ENCODE measurements around the gene DEXI. TPM values are rescaled to one million over a fixed set of nuclear protein-coding genes. Genes with fewer than 3 reads are reported as not detected.
"Not testable (repeated sequence)": the region's sequence is repeated elsewhere in the genome, so short reads cannot be mapped to it uniquely, and the experiment has no call there.

Gene DEXI
- total RNA-seq, 2 donors from 2014 or later = 29.8 to 51.1 TPM

- intact Hi-C loops (cut with DNase I) = no loop called here
- peaks cover 12% of the 10 kb centered on the region for H3K4me1 ChIP-seq
- H3K36me3 ChIP-seq (replicated peaks in 1 of 2; ENCODE audit: insufficient read depth in 1 of 2, low read depth in 2 of 2) = peaks cover 0 to 3% of the 10 kb centered on the region in 2 donors
- peak in 3 of 4 donors; percentile 38 to 68 (median 50) for DNase-seq
- ATAC-seq = peak; percentile 59
- H3K4me3 ChIP-seq = no peak overlapping the region
- H3K27me3 ChIP-seq = no peaks in the 10 kb centered on the region
- 64 to 70% methylated on average over 3 of the region's 3 CpGs for WGBS, 2 donors
- H3K9me3 ChIP-seq = no peaks in the 10 kb centered on the region
- TF ChIP-seq CTCF (IDR thresholded peaks at IDR 0.05) = peak; percentile 69 to 82 (median 70)
- TF ChIP-seq POLR2A (IDR thresholded peaks at IDR 0.05) = no peak
- no peak overlapping the region for H3K27ac ChIP-seq
Measured at GRCh38 chr16:10971560-10971961, 29.3 kb upstream of the DEXI start.

- Histone ChIP-seq H3K4me3 (no peak overlapping the region), H3K27me3 (no peaks in the 10 kb centered on the region), H3K27ac (no peak overlapping the region), H3K36me3 (replicated peaks in 1 of 2; ENCODE audit: insufficient read depth in 1 of 2, low read depth in 2 of 2) (peaks cover 0 to 3% of the 10 kb centered on the region in 2 donors), H3K9me3 (no peaks in the 10 kb centered on the region), H3K4me1 (peaks cover 12% of the 10 kb centered on the region)
- TF ChIP-seq CTCF (IDR thresholded peaks at IDR 0.05) = no peak
- TF ChIP-seq POLR2A (IDR thresholded peaks at IDR 0.05) = no peak
- intact Hi-C loops (cut with DNase I) = no loop called here
- 76 to 96% methylated on average over 2 of the region's 2 CpGs for WGBS, 2 donors
- ATAC-seq (no peak), DNase-seq (no peak)
Measured at GRCh38 chr16:10970065-10970464, 27.8 kb upstream of the DEXI start.

GRCh38 chr16:10969615-10970014 is 27.3 kb upstream of the DEXI start:
- Histone ChIP-seq H3K4me3 (no peak overlapping the region), H3K36me3 (replicated peaks in 1 of 2; ENCODE audit: insufficient read depth in 1 of 2, low read depth in 2 of 2) (peaks cover 0 to 3% of the 10 kb centered on the region in 2 donors), H3K9me3 (no peaks in the 10 kb centered on the region), H3K27me3 (no peaks in the 10 kb centered on the region), H3K4me1 (peaks cover 12% of the 10 kb centered on the region), H3K27ac (no peak overlapping the region)
- TF ChIP-seq CTCF (IDR thresholded peaks at IDR 0.05) (no peak), POLR2A (IDR thresholded peaks at IDR 0.05) (no peak)
- WGBS, 2 donors = 18 to 29% methylated on average over 1 of the region's 1 CpG
- intact Hi-C loops (cut with DNase I) = loop anchor here (5.0 to 10.0 kb wide), 2 partner anchors 295 to 388 kb away; partner anchors contain the start of gene TNP2
- DNase-seq (no peak), ATAC-seq (no peak)

- ATAC-seq = no peak
- Histone ChIP-seq H3K9me3 (no peaks in the 10 kb centered on the region), H3K27ac (peak overlapping the region in 3 of 4 donors; percentile 24 to 44 (median 34)), H3K27me3 (no peaks in the 10 kb centered on the region), H3K4me1 (peaks cover 16% of the 10 kb centered on the region), H3K36me3 (replicated peaks in 1 of 2; ENCODE audit: insufficient read depth in 1 of 2, low read depth in 2 of 2) (peaks cover 0 to 3% of the 10 kb centered on the region in 2 donors), H3K4me3 (no peak overlapping the region)
- intact Hi-C loops (cut with DNase I) = loop anchor here (5.0 to 10.0 kb wide), 2 partner anchors 296 to 389 kb away; partner anchors contain the start of gene TNP2
- WGBS, 2 donors = 65 to 94% methylated on average over 3 of the region's 3 CpGs
- DNase-seq = no peak
- TF ChIP-seq CTCF (IDR thresholded peaks at IDR 0.05) (no peak), POLR2A (IDR thresholded peaks at IDR 0.05) (no peak)
Measured at GRCh38 chr16:10968498-10968897, 26.2 kb upstream of the DEXI start.

GRCh38 chr16:10967986-10968385 is 25.7 kb upstream of the DEXI start:
- peak; percentile 49 to 79 (median 70) for DNase-seq
- 36 to 50% methylated on average over 4 to 5 of the region's 5 CpGs for WGBS, 2 donors
- intact Hi-C loops (cut with DNase I) = loop anchor here (5.0 to 10.0 kb wide), 2 partner anchors 297 to 389 kb away; partner anchors contain the start of gene TNP2
- Histone ChIP-seq H3K4me3 (no peak overlapping the region), H3K36me3 (replicated peaks in 1 of 2; ENCODE audit: insufficient read depth in 1 of 2, low read depth in 2 of 2) (peaks cover 0 to 6% of the 10 kb centered on the region in 2 donors), H3K9me3 (no peaks in the 10 kb centered on the region), H3K27ac (peak overlapping the region in 3 of 4 donors; percentile 24 to 44 (median 34)), H3K4me1 (peaks cover 16% of the 10 kb centered on the region), H3K27me3 (no peaks in the 10 kb centered on the region)
- ATAC-seq = peak; percentile 46
- TF ChIP-seq CTCF (IDR thresholded peaks at IDR 0.05) = no peak
- no peak for TF ChIP-seq POLR2A (IDR thresholded peaks at IDR 0.05)

GRCh38 chr16:10966559-10966958 is 24.3 kb upstream of the DEXI start:
- not testable (repeated sequence) for H3K27me3 ChIP-seq; H3K36me3 ChIP-seq (replicated peaks in 1 of 2; ENCODE audit: insufficient read depth in 1 of 2, low read depth in 2 of 2); H3K27ac ChIP-seq; H3K4me3 ChIP-seq; H3K9me3 ChIP-seq; ATAC-seq; DNase-seq
- 53 to 67% methylated on average over 4 of the region's 4 CpGs for WGBS, 2 donors
- intact Hi-C loops (cut with DNase I) = loop anchor here (5.0 to 10.0 kb wide), 2 partner anchors 298 to 391 kb away; partner anchors contain the start of gene TNP2
- peaks cover 16% of the 10 kb centered on the region for H3K4me1 ChIP-seq

Data from body of pancreas (tissue), 4 donors.